H1 (cell line): ENCODE data around the gene C4orf46. TPM values are rescaled to one million over a fixed set of nuclear protein-coding genes. Genes with fewer than 3 reads are reported as not detected.

Experiments used
- CTCF ChIA-PET: fragments of 300-600 bp; sonication (Branson Sonifier 250); formaldehyde crosslinking; loops from one replicate; lab custom pipeline; 2021; ENCODE audit not compliant: partially characterized antibody; lab: Charles Lee
- POLR2A ChIA-PET: fragments of 300-600 bp; sonication (Branson Sonifier 250); formaldehyde crosslinking; loops from one replicate; lab custom pipeline; 2021; ENCODE audit warnings: inconsistent platforms; ENCODE audit not compliant: partially characterized antibody; lab: Charles Lee
- DNase-seq, 2 experiments: peaks; one replicate each; pipeline versions ENCODE4 v3.0.0 to v3.0.0-alpha.2; 2010 to 2022; ENCODE audit warnings: low spot score in 2 of 2, low read depth in 1 of 2, mixed read lengths in 1 of 2
- FAIRE-seq: peaks from 2 replicates; lab custom pipeline; 2011; peaks lifted over from hg19 to GRCh38; lab: Jason Lieb, UNC
- H2AFZ ChIP-seq: 2 replicates; pipeline ENCODE4 v1.8.1; 2012; ENCODE audit warnings: low read length, inconsistent platforms
- H2AK5ac ChIP-seq: 2 replicates; pipeline ENCODE4 v1.6.1; 2013; ENCODE audit warnings: low read depth, low read length
- H2BK120ac ChIP-seq: replicated peaks from 2 replicates; pipeline ENCODE3; 2013; ENCODE audit warnings: low read depth, low read length, inconsistent platforms
- H2BK12ac ChIP-seq: 2 replicates; pipeline ENCODE4 v1.6.1; 2013; ENCODE audit warnings: low read depth, low read length
- H2BK15ac ChIP-seq: 2 replicates; pipeline ENCODE4 v1.6.1; 2013; ENCODE audit warnings: low read length
- H2BK20ac ChIP-seq: 2 replicates; pipeline ENCODE4 v1.6.1; 2013; ENCODE audit warnings: low read length
- H2BK5ac ChIP-seq: 2 replicates; pipeline ENCODE4 v1.6.1; 2013; ENCODE audit warnings: low read depth, low read length
- H3K14ac ChIP-seq: 2 replicates; pipeline ENCODE4 v1.6.1; 2013; ENCODE audit warnings: inconsistent platforms; ENCODE audit not compliant: insufficient read length
- H3K18ac ChIP-seq: 2 replicates; pipeline ENCODE4 v1.6.1; 2013; ENCODE audit warnings: low read length; ENCODE audit errors: extremely low read depth
- H3K23ac ChIP-seq: 2 replicates; pipeline ENCODE4 v1.6.1; 2013; ENCODE audit warnings: inconsistent platforms; ENCODE audit not compliant: insufficient read length
- H3K23me2 ChIP-seq: 2 replicates; pipeline ENCODE4 v1.6.1; 2013; ENCODE audit warnings: low read depth, low read length
- H3K27ac ChIP-seq: 2 replicates; pipeline ENCODE4 v1.6.1; 2011; ENCODE audit warnings: low read depth, low read length, inconsistent platforms
- H3K27me3 ChIP-seq, 4 experiments: replicated peaks in 1 of 4; 1 replicate in 1 of 4; 2 replicates in 3 of 4; pipeline versions ENCODE4 v1.6.1 to v1.8.1; 2011 to 2013; ENCODE audit warnings: low read length in 3 of 4, mild to moderate bottlenecking in 3 of 4, inconsistent platforms in 2 of 4, mixed read lengths in 2 of 4, moderate library complexity in 1 of 4; ENCODE audit not compliant: control insufficient read depth in 3 of 4, insufficient read depth in 3 of 4; ENCODE audit errors: extremely low read depth in 1 of 4
- H3K36me3 ChIP-seq, 4 experiments: 2 replicates each; pipeline versions ENCODE4 v1.6.1 to v1.8.1; 2011 to 2013; ENCODE audit warnings: mild to moderate bottlenecking in 4 of 4, low read length in 3 of 4, moderate library complexity in 2 of 4, control low read depth in 1 of 4, inconsistent platforms in 1 of 4; ENCODE audit not compliant: insufficient read depth in 4 of 4, control insufficient read depth in 2 of 4
- H3K4ac ChIP-seq: replicated peaks from 2 replicates; pipeline ENCODE3; 2013; ENCODE audit warnings: low read length, low read depth, mixed read lengths, inconsistent platforms; ENCODE audit not compliant: insufficient read length
- H3K4me1 ChIP-seq, 4 experiments: replicated peaks in 1 of 4; 1 replicate in 1 of 4; 2 replicates in 3 of 4; pipeline versions ENCODE4 v1.6.1 to v1.8.1; 2011 to 2013; ENCODE audit warnings: low read length in 3 of 4, inconsistent platforms in 2 of 4, mixed read lengths in 1 of 4; ENCODE audit not compliant: insufficient read depth in 4 of 4, control insufficient read depth in 3 of 4
- H3K4me2 ChIP-seq, 2 experiments: 2 replicates each; pipeline versions ENCODE4 v1.6.1 to v1.8.1; 2011 to 2013; ENCODE audit warnings: low read depth in 2 of 2, low read length in 2 of 2, control low read depth in 1 of 2, inconsistent platforms in 1 of 2, mild to moderate bottlenecking in 1 of 2; ENCODE audit not compliant: insufficient read depth in 1 of 2
- H3K4me3 ChIP-seq, 4 experiments: fragments of 200-600, 300-600 bp in 1 of 4; sonication (generic), shearing (Covaris generic), sonication (Bioruptor Twin) in 1 of 4; 2 replicates each; pipeline versions ENCODE4 v1.5.1 to v1.8.1; 2011 to 2016; ENCODE audit warnings: low read length in 4 of 4, low read depth in 3 of 4, control low read depth in 2 of 4, inconsistent platforms in 2 of 4, mild to moderate bottlenecking in 2 of 4, mixed read lengths in 1 of 4, moderate library complexity in 1 of 4; ENCODE audit not compliant: insufficient read depth in 2 of 4; ENCODE audit errors: extremely low read depth in 1 of 4
- H3K56ac ChIP-seq: replicated peaks from 2 replicates; pipeline ENCODE3; 2013; ENCODE audit warnings: low read depth, mild to moderate bottlenecking, mixed read lengths, low read length, inconsistent platforms; ENCODE audit not compliant: insufficient read length
- H3K79me1 ChIP-seq: 2 replicates; pipeline ENCODE4 v1.6.1; 2013; ENCODE audit warnings: low read depth, low read length, control low read depth
- H3K79me2 ChIP-seq, 2 experiments: 2 replicates each; pipeline versions ENCODE4 v1.6.1 to v1.8.1; 2012 to 2013; ENCODE audit warnings: low read length in 2 of 2, mild to moderate bottlenecking in 2 of 2, inconsistent platforms in 1 of 2; ENCODE audit not compliant: insufficient read depth in 2 of 2, control insufficient read depth in 1 of 2
- H3K9ac ChIP-seq, 4 experiments: replicated peaks in 1 of 4; 1 replicate in 1 of 4; 2 replicates in 3 of 4; pipeline versions ENCODE4 v1.6.1 to v1.8.1; 2011 to 2013; ENCODE audit warnings: low read depth in 3 of 4, low read length in 3 of 4, control low read depth in 2 of 4, mild to moderate bottlenecking in 2 of 4, moderate library complexity in 2 of 4, inconsistent platforms in 1 of 4; ENCODE audit errors: extremely low read depth in 1 of 4
- H3K9me3 ChIP-seq, 2 experiments: 2 replicates each; pipeline versions ENCODE4 v1.6.1 to v1.8.1; 2012 to 2013; ENCODE audit warnings: mild to moderate bottlenecking in 2 of 2, moderate library complexity in 2 of 2, control low read depth in 1 of 2, inconsistent platforms in 1 of 2, low read depth in 1 of 2, low read length in 1 of 2, mixed read lengths in 1 of 2; ENCODE audit not compliant: insufficient read depth in 2 of 2
- H4K20me1 ChIP-seq, 2 experiments: replicated peaks in 1 of 2; 2 replicates each; pipeline versions ENCODE3 to v1.8.1; 2011 to 2013; ENCODE audit warnings: inconsistent platforms in 2 of 2, low read length in 2 of 2, mild to moderate bottlenecking in 1 of 2; ENCODE audit not compliant: insufficient read depth in 2 of 2, control insufficient read depth in 1 of 2
- H4K5ac ChIP-seq: 2 replicates; pipeline ENCODE4 v1.6.1; 2013; ENCODE audit warnings: low read length, low read depth, mixed read lengths, inconsistent platforms; ENCODE audit not compliant: insufficient read length
- H4K8ac ChIP-seq: 2 replicates; pipeline ENCODE4 v1.8.0; 2013; ENCODE audit warnings: mild to moderate bottlenecking, moderate library complexity, low read length, inconsistent platforms; ENCODE audit not compliant: insufficient read depth; ENCODE audit errors: extremely low read depth
- H4K91ac ChIP-seq: replicated peaks from 2 replicates; pipeline ENCODE3; 2013; ENCODE audit warnings: low read length, mixed read lengths, inconsistent platforms; ENCODE audit not compliant: insufficient read length
- FOSL1 ChIP-seq: IDR thresholded peaks from 2 replicates; pipeline ENCODE4 v1.6.1; 2011; ENCODE audit warnings: mild to moderate bottlenecking, low read depth, low read length, moderate library complexity; ENCODE audit not compliant: insufficient read depth
- HDAC2 ChIP-seq, 2 experiments: fragments of 300-600 bp in 1 of 2; sonication (generic) in 1 of 2; IDR thresholded peaks; 2 replicates each; pipeline ENCODE4 v1.6.1; 2011 to 2012; ENCODE audit warnings: low read depth in 2 of 2, low read length in 2 of 2, mild to moderate bottlenecking in 2 of 2, moderate library complexity in 2 of 2, borderline replicate concordance in 1 of 2, inconsistent platforms in 1 of 2
- HDAC6 ChIP-seq: IDR thresholded peaks from one replicate; pipeline ENCODE4 v1.7.1; 2012; ENCODE audit warnings: low read depth, mild to moderate bottlenecking, inconsistent platforms, low read length, moderate library complexity
- JUN ChIP-seq: IDR thresholded peaks from 2 replicates; pipeline ENCODE4 v1.6.1; 2011; ENCODE audit warnings: low read depth, mild to moderate bottlenecking, improper control_type of control experiment, low read length
- POLR2AphosphoS5 ChIP-seq: IDR thresholded peaks from 2 replicates; pipeline ENCODE4 v1.6.1; 2011; ENCODE audit warnings: low read depth, low read length
- SP2 ChIP-seq: IDR thresholded peaks from 2 replicates; pipeline ENCODE4 v1.6.1; 2012; ENCODE audit warnings: mild to moderate bottlenecking, low read length, inconsistent platforms
- TCF12 ChIP-seq: IDR thresholded peaks from 2 replicates; pipeline ENCODE4 v1.6.1; 2011; ENCODE audit warnings: low read depth, mild to moderate bottlenecking, low read length
- polyA plus RNA-seq, 7 experiments: library from polyadenylated mRNA; depleted of rRNA in 3 of 7; stranded (reverse) in 5 of 7; unstranded in 2 of 7; fragments of >200 nt in 5 of 7; fragments of 200-250 nt in 2 of 7; gene quantifications; 1 replicate in 5 of 7; 2 replicates in 1 of 7; 4 replicates in 1 of 7; pipeline versions ENCODE4 v1.2.1 to v1.2.3, GENCODE V29; 2011 to 2013; ENCODE audit warnings: missing spikeins in 2 of 7, mixed read lengths in 2 of 7
- total RNA-seq: library from RNA; stranded (reverse); fragmentation: NEBNext Ultra II Directional; extraction: Animal tissue kit (Norgen Biotek cat#: 25700); gene quantifications from 2 replicates; pipeline ENCODE4 v1.2.1, GENCODE V29; 2021

The C4orf46 gene
- total and polyA plus RNA-seq, 2 of the 8 experiments (the other 6 are each of a cell fraction or from before 2014, with no cell fraction given): 19.8 to 28.6 TPM

DNA sequence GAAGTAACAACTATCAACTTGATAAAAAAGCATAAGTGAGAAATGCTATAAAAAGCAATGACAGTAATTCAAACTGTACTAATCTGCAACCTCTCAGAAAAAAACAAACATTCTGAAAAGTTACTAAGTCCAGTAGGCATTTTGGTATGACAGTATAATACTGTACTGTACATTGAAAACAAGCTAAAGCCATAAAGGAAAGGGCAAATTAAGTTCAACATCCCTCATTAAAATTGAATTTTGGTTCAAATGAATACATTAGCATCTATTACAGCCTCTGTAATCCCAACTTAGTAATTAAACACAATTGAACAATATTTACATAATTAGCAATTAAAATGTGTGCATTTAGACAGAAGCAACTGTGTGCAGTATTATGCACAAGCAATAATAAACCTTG, 53.7 kb downstream of the C4orf46 start:
- no peaks in the 10 kb centered on the region for H3K79me1 ChIP-seq
- H2AK5ac ChIP-seq: no peak overlapping the region
- no peak overlapping the region for H3K23ac ChIP-seq
- H2BK5ac ChIP-seq: no peak overlapping the region
- H3K4ac ChIP-seq: no peak overlapping the region
- no peaks in the 10 kb centered on the region for H3K36me3 ChIP-seq
- H4K8ac ChIP-seq: no peak overlapping the region
- TF ChIP-seq FOSL1 (no peak), SP2 (no peak), HDAC6 (no peak), JUN (no peak), POLR2AphosphoS5 (no peak), TCF12 (no peak), HDAC2 (IDR thresholded peaks at IDR 0.05; ENCODE audit: borderline replicate concordance in 1 of 2, low read depth in 2 of 2, low read length in 2 of 2) (no peak)
- TF ChIP-seq, all 59 proteins: peak for 0
- H3K4me1 ChIP-seq: no peaks in the 10 kb centered on the region
- H2BK20ac ChIP-seq: no peak overlapping the region
- H4K91ac ChIP-seq: no peak overlapping the region
- no peak overlapping the region for H3K27ac ChIP-seq
- H3K9ac ChIP-seq: no peak overlapping the region
- H3K18ac ChIP-seq: no peak overlapping the region
- H3K14ac ChIP-seq: no peak overlapping the region
- H2BK12ac ChIP-seq: no peak overlapping the region
- DNase-seq (no peak), FAIRE-seq (no peak)
- CTCF ChIA-PET: interaction anchor here (0.7 to 1.2 kb wide), 3 partner anchors 93 to 425 kb away, joined by 3 read pairs; no protein-coding TSS in a partner anchor
- no peaks in the 10 kb centered on the region for H4K20me1 ChIP-seq
- no peaks in the 10 kb centered on the region for H3K27me3 ChIP-seq
- H3K79me2 ChIP-seq: no peaks in the 10 kb centered on the region
- no peak overlapping the region for H2BK120ac ChIP-seq
- H4K5ac ChIP-seq: no peak overlapping the region
- H2BK15ac ChIP-seq: no peak overlapping the region
- no peak overlapping the region for H3K4me3 ChIP-seq
- H2AFZ ChIP-seq: no peak overlapping the region
- H3K9me3 ChIP-seq: no peaks in the 10 kb centered on the region
- H3K56ac ChIP-seq: no peak overlapping the region
- no peak overlapping the region for H3K4me2 ChIP-seq
- no peaks in the 10 kb centered on the region for H3K23me2 ChIP-seq
- POLR2A ChIA-PET: no interaction called here
